Urinary bladder (tissue), 4 donors: ENCODE results near the gene SHPK. TPM values are rescaled to one million over a fixed set of nuclear protein-coding genes. Genes with fewer than 3 reads are reported as not detected.
"Not testable (repeated sequence)": the region's sequence is repeated elsewhere in the genome, so short reads cannot be mapped to it uniquely, and the experiment has no call there.

Source experiments
- DNase-seq: peaks from one replicate; pipeline ENCODE4 v3.0.0-alpha.2; 2015; ENCODE audit errors: extremely low spot score
- H3K27ac ChIP-seq: one replicate; pipeline ENCODE4 v1.5.1; 2013; ENCODE audit warnings: low read depth, mild to moderate bottlenecking, moderate library complexity
- H3K36me3 ChIP-seq: one replicate; pipeline ENCODE4 v1.6.1; 2013; ENCODE audit warnings: mild to moderate bottlenecking, moderate library complexity; ENCODE audit not compliant: insufficient read depth
- H3K4me1 ChIP-seq: one replicate; pipeline ENCODE4 v1.6.1; 2013; ENCODE audit warnings: mild to moderate bottlenecking, moderate library complexity; ENCODE audit not compliant: insufficient read depth
- H3K4me3 ChIP-seq: one replicate; pipeline ENCODE4 v1.5.1; 2013; ENCODE audit warnings: low read depth, low read length
- WGBS: extraction: QIAGEN DNeasy Blood & Tissue Kit; methylation state at CpG from one replicate; pipeline ENCODE4 v1.1.7; 2013; 5-methylcytosine and 5-hydroxymethylcytosine counted together
- polyA plus RNA-seq: library from polyadenylated mRNA; stranded (reverse); fragments of 200-250 nt; gene quantifications from one replicate; pipeline ENCODE4 v1.2.3, GENCODE V29; 2013
- total RNA-seq: library from RNA; depleted of rRNA; stranded (reverse); fragments of >200 nt; gene quantifications from one replicate; pipeline ENCODE4 v1.2.3, GENCODE V29; 2014
- donor health status: healthy with polysubstance abuse.
- donor health status: healthy.

SHPK gene
- total and polyA plus RNA-seq, 2 donors, result 8.0 to 12.6 TPM

GRCh38 chr17:3575511-3575910 is 60.5 kb downstream of the SHPK start:
- H3K4me1 ChIP-seq, result no peaks in the 10 kb centered on the region
- no peak overlapping the region for H3K4me3 ChIP-seq
- H3K27ac ChIP-seq, result no peak overlapping the region
- no peaks in the 10 kb centered on the region for H3K36me3 ChIP-seq
- no peak for DNase-seq
- WGBS, result 64% methylated on average over 5 of the region's 5 CpGs

- no peak for DNase-seq
- Histone ChIP-seq H3K27ac (no peak overlapping the region), H3K4me1 (no peaks in the 10 kb centered on the region), H3K4me3 (no peak overlapping the region), H3K36me3 (no peaks in the 10 kb centered on the region)
- 91% methylated on average over 7 of the region's 7 CpGs for WGBS
These were observed 61.8 kb downstream of the SHPK start for GRCh38 chr17:3574231-3574630.

DNA sequence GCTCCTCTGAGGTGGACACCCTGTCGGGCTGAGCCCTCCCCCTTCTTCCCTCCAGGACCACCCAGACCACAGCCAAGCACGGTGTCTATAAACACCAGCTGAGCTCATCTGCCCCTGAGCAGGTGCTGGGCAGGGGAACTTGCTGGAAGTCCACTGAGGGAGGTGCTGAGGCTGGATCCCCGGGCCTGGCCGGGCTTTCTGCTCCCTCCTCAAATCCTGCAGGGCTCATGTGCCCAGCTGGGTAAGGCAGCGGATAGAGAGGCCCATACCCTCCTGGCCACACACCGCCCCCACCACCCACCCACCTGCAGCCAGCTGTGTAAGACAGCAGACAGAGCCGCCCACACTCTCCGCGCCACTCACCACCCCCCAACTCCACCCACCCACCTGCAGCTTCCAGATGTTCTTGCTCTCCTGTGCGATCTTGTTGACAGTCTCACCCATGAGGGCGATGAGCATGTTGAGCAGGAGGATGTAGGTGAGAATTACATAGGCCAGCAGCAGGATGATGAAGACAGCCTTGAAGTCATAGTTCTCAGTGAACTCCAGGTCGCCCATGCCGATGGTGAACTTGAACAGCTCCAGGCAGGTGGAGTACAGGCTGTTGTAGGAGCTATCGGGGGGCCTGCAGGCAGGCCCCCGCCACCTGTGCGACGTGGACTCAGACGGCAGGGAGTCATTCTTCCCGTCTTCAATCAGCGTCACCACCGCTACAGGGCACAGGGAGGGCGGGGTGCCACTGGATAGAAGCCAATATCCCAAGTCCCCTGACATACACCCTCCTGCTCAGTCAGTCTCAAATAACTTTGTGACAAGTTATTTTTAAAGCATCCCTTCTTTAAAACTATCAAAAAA is 62.6 kb downstream of the SHPK start:
- no peak for DNase-seq
- Histone ChIP-seq H3K4me3 (no peak overlapping the region), H3K27ac (no peak overlapping the region), H3K4me1 (no peaks in the 10 kb centered on the region), H3K36me3 (no peaks in the 10 kb centered on the region)
- 90% methylated on average over 22 of the region's 22 CpGs for WGBS

- Histone ChIP-seq H3K4me3 (no peak overlapping the region), H3K4me1 (no peaks in the 10 kb centered on the region), H3K36me3 (no peaks in the 10 kb centered on the region), H3K27ac (no peak overlapping the region)
- WGBS, result 93% methylated on average over 7 of the region's 7 CpGs
- no peak for DNase-seq
These were observed 63.8 kb downstream of the SHPK start for GRCh38 chr17:3572231-3572630.

- Histone ChIP-seq H3K4me1 (no peaks in the 10 kb centered on the region), H3K27ac (no peak overlapping the region), H3K4me3 (no peak overlapping the region), H3K36me3 (peaks cover 1% of the 10 kb centered on the region)
- WGBS, result 96% methylated on average over 36 of the region's 36 CpGs
- no peak for DNase-seq
These were observed 64.8 kb downstream of the SHPK start for GRCh38 chr17:3571043-3571900.

DNA sequence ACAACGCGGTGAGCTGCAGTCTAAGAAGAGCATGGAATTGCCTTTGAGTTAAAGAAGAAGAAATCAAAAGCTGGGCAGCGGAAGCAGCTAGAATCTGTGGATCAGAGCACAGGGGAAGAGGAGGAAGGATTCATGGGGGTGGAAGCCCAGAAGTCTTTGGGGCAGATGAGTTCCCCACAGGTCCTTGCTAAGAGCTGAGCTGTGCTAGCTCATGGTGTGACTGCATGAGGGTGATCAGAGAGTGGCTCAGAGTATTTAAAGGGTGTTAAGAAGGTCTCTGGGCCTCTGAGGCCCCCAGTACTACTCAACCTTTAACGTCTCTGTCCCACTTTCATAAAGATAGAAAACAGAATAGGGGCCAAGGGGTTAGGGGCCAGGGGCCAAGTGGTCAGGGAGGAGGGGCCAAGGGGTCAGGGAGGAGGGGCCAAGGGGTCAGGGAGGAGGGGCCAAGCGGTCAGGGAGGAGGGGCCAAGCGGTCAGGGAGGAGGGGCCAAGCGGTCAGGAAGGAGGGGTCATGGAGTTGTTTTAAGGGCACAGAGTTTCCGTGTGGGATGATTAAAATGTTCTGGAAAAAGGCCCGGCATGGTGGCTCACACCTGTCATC is 66.4 kb downstream of the SHPK start:
- H3K27ac ChIP-seq, result no peak overlapping the region
- H3K36me3 ChIP-seq, result peaks cover 3% of the 10 kb centered on the region
- 94% methylated on average over 9 of the region's 9 CpGs for WGBS
- H3K4me1 ChIP-seq, result no peaks in the 10 kb centered on the region
- DNase-seq, result no peak
- H3K4me3 ChIP-seq, result no peak overlapping the region

DNA sequence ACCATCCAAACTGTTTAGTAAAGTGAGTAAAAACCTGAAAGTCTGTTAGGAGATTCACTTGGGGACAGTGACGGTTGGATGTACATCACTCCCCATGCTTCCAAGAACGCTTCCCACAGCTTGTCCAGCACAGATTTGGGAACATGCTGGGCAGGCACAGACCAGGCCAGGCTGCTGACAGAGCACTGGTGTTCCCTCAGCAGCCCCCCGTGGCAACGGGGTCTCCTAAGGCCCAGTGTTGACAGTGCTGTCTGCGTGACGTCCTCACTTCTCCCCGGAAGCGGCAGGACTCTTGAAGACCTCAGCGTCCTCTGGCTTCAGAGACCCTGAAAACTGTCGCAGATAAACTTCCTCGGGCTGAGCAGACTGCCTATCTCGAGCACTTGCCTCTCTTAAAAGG is 69.5 kb downstream of the SHPK start:
- H3K4me3 ChIP-seq, result no peak overlapping the region
- H3K36me3 ChIP-seq, result peaks cover 3% of the 10 kb centered on the region
- H3K27ac ChIP-seq, result no peak overlapping the region
- 94% methylated on average over 12 of the region's 12 CpGs for WGBS
- no peaks in the 10 kb centered on the region for H3K4me1 ChIP-seq
- no peak for DNase-seq

DNA sequence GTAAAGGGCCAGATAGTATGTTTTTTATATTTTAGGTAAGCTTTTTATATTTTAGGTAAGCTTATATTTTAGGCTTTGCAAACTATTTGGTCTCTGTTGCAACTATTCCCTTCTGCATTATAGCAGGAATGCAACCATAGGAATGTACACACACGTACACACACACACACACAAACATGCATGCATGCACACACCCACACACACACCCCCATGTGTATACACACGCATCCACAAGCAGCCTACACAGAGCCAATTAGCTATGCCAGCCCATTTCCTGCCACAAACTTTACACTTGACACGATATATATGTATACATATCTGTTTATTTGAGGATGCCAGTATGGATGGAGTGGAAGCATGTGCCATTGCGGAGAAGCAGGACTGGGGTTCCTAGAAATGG is 70.9 kb downstream of the SHPK start:
- Histone ChIP-seq H3K27ac (no peak overlapping the region), H3K4me3 (no peak overlapping the region), H3K4me1 (no peaks in the 10 kb centered on the region), H3K36me3 (peaks cover 3% of the 10 kb centered on the region)
- no peak for DNase-seq
- 86% methylated on average over 4 of the region's 4 CpGs for WGBS

DNA sequence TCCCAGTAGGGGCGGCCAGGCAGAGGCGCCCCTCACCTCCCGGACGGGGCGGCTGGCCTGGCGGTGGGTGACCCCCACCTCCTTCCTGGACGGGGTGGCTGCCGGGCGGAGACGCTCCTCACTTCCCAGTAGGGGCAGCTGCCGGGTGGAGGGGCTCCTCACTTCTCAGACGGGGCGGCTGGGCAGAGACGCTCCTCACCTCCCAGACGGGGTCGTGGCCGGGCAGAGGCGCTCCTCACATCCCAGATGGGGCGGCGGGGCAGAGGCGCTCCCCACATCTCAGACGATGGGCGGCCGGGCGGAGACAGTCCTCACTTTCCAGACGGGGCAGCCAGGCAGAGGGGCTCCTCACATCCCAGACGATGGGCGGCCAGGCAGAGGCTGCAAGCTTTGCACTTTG is 71.8 kb downstream of the SHPK start:
- H3K4me3 ChIP-seq, DNase-seq, H3K4me1 ChIP-seq, H3K36me3 ChIP-seq, H3K27ac ChIP-seq: not testable (repeated sequence)
- 93% methylated on average over 28 of the region's 28 CpGs for WGBS

GRCh38 chr17:3559270-3559645 is 76.8 kb downstream of the SHPK start:
- DNase-seq, result no peak
- 90% methylated on average over 9 of the region's 9 CpGs for WGBS
- Histone ChIP-seq H3K4me3 (no peak overlapping the region), H3K36me3 (no peaks in the 10 kb centered on the region), H3K4me1 (no peaks in the 10 kb centered on the region), H3K27ac (no peak overlapping the region)

DNA sequence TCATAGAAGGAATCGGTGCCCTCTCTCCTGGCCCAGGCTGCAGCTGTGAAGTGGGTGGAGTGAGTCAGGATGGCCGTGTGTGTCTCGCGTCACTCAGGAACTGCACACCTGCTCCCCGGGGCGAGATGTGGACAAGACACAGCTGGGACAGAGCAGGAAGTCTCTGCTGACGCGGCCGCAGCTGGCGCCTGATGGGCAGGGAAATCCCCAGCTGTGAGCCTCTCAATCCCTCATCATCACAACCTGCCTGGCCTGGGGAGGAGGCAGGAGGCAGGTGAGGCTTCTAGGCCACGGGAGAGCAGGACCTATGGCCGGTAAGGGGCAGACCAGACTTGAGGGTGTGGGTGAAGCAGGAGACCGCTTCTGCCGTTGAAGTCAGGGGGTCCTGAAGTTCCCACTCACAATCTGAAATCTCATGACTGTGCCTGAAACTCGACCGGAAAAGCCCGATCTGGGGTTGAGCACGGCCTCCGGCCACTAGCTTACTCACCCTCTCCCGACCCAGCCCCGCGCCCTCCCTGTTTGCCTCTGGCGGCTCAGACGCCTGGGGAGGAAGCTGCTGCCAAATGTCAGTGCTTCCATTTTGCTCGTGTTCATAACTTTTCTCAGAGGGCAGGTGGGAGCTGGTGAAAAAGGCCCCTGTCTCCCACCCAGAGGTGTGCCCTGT is 77.3 kb downstream of the SHPK start:
- Histone ChIP-seq H3K36me3 (no peaks in the 10 kb centered on the region), H3K27ac (no peak overlapping the region), H3K4me1 (no peaks in the 10 kb centered on the region), H3K4me3 (no peak overlapping the region)
- no peak for DNase-seq
- WGBS, result 41% methylated on average over 25 of the region's 25 CpGs
